GM23338 (cell line): ENCODE data around the gene NDST3.

Source experiments
- CREB1 ChIP-seq: fragments of 250-450 bp; sonication (Bioruptor Pico); IDR thresholded peaks from 2 replicates; pipeline ENCODE4 v1.5.0; 2020; ENCODE audit warnings: low read depth, mild to moderate bottlenecking, moderate library complexity
- EZH2 ChIP-seq: fragments of 200-600 bp; sonication (generic); IDR thresholded peaks from one replicate; pipeline ENCODE4 v1.8.0; 2017; ENCODE audit warnings: antibody characterized with exemption, mild to moderate bottlenecking, low read depth; ENCODE audit not compliant: unreplicated experiment
- EZH2phosphoT487 ChIP-seq: fragments of 200-600 bp; sonication (generic); IDR thresholded peaks from one replicate; pipeline ENCODE4 v1.8.1; 2018; ENCODE audit warnings: antibody characterized with exemption; ENCODE audit not compliant: unreplicated experiment
- JUNB ChIP-seq: IDR thresholded peaks from one replicate; pipeline ENCODE4 v1.6.1; 2016; ENCODE audit warnings: antibody characterized with exemption; ENCODE audit not compliant: unreplicated experiment
- POLR2AphosphoS5 ChIP-seq: IDR thresholded peaks from 2 replicates; pipeline ENCODE4 v1.6.1; 2016; ENCODE audit warnings: antibody characterized with exemption, low read depth
- ZNF114 ChIP-seq: fragments of 250-450 bp; sonication (Bioruptor Pico); IDR thresholded peaks from 2 replicates; pipeline ENCODE4 v1.5.0; 2020; ENCODE audit warnings: mild to moderate bottlenecking, moderate library complexity
- ZNF331 ChIP-seq: fragments of 250-450 bp; sonication (Bioruptor Pico); IDR thresholded peaks from 2 replicates; pipeline ENCODE4 v1.5.0; 2020; ENCODE audit warnings: low read depth, mild to moderate bottlenecking, moderate library complexity
- TF ChIP-seq, protein P1 (sequence below), 2 experiments: fragments of 200-600 bp in 1 of 2; sonication (generic) in 1 of 2; conservative IDR thresholded peaks; 2 replicates each; pipeline versions ENCODE4 v1.5.1 to v1.6.1; 2016 to 2017; ENCODE audit warnings: antibody characterized with exemption in 2 of 2, low read depth in 2 of 2, mild to moderate bottlenecking in 2 of 2, moderate library complexity in 1 of 2
- TF ChIP-seq, protein P2 (sequence below): IDR thresholded peaks from one replicate; pipeline ENCODE4 v1.6.1; 2018; ENCODE audit warnings: antibody characterized with exemption; ENCODE audit not compliant: unreplicated experiment
- TF ChIP-seq, protein P3 (sequence below): IDR thresholded peaks from 2 replicates; pipeline ENCODE4 v1.6.1; 2016; ENCODE audit warnings: antibody characterized with exemption
- TF ChIP-seq, protein P4 (sequence below): fragments of 250-450 bp; sonication (Bioruptor Pico); IDR thresholded peaks from 2 replicates; pipeline ENCODE4 v1.5.0; 2020; ENCODE audit warnings: mild to moderate bottlenecking, moderate library complexity

DNA sequence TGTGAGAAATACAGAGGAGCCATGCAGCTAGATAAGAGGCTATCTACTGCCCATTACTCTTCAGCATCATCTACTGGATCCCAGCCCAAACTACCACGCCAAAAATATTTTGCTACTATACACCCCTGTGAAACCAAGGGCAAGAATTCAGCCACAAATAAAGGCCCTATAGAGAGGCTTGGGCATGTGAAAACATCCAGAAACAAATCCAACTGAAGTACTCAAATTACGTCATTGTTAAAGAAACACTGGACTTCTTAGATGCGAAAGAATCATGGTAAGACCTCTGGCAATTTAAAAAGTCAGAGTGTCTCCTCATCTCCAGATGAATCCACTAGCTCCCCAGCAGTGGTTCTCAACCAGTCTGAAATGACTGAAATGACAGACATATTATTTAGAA, 12.8 kb downstream of the NDST3 start:
- TF ChIP-seq EZH2 (no peak), POLR2AphosphoS5 (no peak), CREB1 (CRISPR knock-in tag) (no peak), EZH2phosphoT487 (no peak), ZNF331 (CRISPR knock-in tag) (no peak), JUNB (no peak), ZNF114 (CRISPR knock-in tag) (no peak)
- TF ChIP-seq, protein P1, sequence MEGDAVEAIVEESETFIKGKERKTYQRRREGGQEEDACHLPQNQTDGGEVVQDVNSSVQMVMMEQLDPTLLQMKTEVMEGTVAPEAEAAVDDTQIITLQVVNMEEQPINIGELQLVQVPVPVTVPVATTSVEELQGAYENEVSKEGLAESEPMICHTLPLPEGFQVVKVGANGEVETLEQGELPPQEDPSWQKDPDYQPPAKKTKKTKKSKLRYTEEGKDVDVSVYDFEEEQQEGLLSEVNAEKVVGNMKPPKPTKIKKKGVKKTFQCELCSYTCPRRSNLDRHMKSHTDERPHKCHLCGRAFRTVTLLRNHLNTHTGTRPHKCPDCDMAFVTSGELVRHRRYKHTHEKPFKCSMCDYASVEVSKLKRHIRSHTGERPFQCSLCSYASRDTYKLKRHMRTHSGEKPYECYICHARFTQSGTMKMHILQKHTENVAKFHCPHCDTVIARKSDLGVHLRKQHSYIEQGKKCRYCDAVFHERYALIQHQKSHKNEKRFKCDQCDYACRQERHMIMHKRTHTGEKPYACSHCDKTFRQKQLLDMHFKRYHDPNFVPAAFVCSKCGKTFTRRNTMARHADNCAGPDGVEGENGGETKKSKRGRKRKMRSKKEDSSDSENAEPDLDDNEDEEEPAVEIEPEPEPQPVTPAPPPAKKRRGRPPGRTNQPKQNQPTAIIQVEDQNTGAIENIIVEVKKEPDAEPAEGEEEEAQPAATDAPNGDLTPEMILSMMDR (conservative IDR thresholded peaks at IDR 0.05; ENCODE audit: low read depth in 2 of 2), result no peak
- TF ChIP-seq, protein P2, sequence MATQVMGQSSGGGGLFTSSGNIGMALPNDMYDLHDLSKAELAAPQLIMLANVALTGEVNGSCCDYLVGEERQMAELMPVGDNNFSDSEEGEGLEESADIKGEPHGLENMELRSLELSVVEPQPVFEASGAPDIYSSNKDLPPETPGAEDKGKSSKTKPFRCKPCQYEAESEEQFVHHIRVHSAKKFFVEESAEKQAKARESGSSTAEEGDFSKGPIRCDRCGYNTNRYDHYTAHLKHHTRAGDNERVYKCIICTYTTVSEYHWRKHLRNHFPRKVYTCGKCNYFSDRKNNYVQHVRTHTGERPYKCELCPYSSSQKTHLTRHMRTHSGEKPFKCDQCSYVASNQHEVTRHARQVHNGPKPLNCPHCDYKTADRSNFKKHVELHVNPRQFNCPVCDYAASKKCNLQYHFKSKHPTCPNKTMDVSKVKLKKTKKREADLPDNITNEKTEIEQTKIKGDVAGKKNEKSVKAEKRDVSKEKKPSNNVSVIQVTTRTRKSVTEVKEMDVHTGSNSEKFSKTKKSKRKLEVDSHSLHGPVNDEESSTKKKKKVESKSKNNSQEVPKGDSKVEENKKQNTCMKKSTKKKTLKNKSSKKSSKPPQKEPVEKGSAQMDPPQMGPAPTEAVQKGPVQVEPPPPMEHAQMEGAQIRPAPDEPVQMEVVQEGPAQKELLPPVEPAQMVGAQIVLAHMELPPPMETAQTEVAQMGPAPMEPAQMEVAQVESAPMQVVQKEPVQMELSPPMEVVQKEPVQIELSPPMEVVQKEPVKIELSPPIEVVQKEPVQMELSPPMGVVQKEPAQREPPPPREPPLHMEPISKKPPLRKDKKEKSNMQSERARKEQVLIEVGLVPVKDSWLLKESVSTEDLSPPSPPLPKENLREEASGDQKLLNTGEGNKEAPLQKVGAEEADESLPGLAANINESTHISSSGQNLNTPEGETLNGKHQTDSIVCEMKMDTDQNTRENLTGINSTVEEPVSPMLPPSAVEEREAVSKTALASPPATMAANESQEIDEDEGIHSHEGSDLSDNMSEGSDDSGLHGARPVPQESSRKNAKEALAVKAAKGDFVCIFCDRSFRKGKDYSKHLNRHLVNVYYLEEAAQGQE, result no peak
- TF ChIP-seq, protein P3, sequence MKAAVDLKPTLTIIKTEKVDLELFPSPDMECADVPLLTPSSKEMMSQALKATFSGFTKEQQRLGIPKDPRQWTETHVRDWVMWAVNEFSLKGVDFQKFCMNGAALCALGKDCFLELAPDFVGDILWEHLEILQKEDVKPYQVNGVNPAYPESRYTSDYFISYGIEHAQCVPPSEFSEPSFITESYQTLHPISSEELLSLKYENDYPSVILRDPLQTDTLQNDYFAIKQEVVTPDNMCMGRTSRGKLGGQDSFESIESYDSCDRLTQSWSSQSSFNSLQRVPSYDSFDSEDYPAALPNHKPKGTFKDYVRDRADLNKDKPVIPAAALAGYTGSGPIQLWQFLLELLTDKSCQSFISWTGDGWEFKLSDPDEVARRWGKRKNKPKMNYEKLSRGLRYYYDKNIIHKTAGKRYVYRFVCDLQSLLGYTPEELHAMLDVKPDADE, result no peak
- TF ChIP-seq, protein P4, sequence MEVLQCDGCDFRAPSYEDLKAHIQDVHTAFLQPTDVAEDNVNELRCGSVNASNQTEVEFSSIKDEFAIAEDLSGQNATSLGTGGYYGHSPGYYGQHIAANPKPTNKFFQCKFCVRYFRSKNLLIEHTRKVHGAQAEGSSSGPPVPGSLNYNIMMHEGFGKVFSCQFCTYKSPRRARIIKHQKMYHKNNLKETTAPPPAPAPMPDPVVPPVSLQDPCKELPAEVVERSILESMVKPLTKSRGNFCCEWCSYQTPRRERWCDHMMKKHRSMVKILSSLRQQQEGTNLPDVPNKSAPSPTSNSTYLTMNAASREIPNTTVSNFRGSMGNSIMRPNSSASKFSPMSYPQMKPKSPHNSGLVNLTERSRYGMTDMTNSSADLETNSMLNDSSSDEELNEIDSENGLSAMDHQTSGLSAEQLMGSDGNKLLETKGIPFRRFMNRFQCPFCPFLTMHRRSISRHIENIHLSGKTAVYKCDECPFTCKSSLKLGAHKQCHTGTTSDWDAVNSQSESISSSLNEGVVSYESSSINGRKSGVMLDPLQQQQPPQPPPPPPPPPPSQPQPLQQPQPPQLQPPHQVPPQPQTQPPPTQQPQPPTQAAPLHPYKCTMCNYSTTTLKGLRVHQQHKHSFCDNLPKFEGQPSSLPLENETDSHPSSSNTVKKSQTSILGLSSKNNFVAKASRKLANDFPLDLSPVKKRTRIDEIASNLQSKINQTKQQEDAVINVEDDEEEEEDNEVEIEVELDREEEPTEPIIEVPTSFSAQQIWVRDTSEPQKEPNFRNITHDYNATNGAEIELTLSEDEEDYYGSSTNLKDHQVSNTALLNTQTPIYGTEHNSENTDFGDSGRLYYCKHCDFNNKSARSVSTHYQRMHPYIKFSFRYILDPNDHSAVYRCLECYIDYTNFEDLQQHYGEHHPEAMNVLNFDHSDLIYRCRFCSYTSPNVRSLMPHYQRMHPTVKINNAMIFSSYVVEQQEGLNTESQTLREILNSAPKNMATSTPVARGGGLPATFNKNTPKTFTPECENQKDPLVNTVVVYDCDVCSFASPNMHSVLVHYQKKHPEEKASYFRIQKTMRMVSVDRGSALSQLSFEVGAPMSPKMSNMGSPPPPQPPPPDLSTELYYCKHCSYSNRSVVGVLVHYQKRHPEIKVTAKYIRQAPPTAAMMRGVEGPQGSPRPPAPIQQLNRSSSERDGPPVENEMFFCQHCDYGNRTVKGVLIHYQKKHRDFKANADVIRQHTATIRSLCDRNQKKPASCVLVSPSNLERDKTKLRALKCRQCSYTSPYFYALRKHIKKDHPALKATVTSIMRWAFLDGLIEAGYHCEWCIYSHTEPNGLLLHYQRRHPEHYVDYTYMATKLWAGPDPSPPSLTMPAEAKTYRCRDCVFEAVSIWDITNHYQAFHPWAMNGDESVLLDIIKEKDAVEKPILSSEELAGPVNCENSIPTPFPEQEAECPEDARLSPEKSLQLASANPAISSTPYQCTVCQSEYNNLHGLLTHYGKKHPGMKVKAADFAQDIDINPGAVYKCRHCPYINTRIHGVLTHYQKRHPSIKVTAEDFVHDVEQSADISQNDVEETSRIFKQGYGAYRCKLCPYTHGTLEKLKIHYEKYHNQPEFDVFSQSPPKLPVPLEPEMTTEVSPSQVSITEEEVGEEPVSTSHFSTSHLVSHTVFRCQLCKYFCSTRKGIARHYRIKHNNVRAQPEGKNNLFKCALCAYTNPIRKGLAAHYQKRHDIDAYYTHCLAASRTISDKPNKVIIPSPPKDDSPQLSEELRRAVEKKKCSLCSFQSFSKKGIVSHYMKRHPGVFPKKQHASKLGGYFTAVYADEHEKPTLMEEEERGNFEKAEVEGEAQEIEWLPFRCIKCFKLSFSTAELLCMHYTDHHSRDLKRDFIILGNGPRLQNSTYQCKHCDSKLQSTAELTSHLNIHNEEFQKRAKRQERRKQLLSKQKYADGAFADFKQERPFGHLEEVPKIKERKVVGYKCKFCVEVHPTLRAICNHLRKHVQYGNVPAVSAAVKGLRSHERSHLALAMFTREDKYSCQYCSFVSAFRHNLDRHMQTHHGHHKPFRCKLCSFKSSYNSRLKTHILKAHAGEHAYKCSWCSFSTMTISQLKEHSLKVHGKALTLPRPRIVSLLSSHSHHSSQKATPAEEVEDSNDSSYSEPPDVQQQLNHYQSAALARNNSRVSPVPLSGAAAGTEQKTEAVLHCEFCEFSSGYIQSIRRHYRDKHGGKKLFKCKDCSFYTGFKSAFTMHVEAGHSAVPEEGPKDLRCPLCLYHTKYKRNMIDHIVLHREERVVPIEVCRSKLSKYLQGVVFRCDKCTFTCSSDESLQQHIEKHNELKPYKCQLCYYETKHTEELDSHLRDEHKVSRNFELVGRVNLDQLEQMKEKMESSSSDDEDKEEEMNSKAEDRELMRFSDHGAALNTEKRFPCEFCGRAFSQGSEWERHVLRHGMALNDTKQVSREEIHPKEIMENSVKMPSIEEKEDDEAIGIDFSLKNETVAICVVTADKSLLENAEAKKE, result no peak
